ENCODE results near the gene LRMDA. TPM values are rescaled to one million over a fixed set of nuclear protein-coding genes. Genes with fewer than 3 reads are reported as not detected.

The LRMDA gene
- total and polyA plus RNA-seq, 2 donors (not counting 1 experiment from before 2014, with no cell fraction given) = 0.12 TPM; not detected in 1

- Histone ChIP-seq H3K9ac (ENCODE audit: low read length) (no peak overlapping the region), H3K9me3 (ENCODE audit: control extremely low read depth in 1 of 3, control insufficient read depth in 2 of 3, insufficient read depth in 1 of 3, low read length in 2 of 3) (no peaks in the 10 kb centered on the region), H3K36me3 (replicated peaks in 1 of 2; ENCODE audit: control extremely low read depth in 1 of 2, control insufficient read depth in 1 of 2, extremely low read depth in 1 of 2, insufficient read depth in 2 of 2, low read length in 1 of 2) (no peaks in the 10 kb centered on the region), H3K27me3 (replicated peaks in 1 of 4; ENCODE audit: control extremely low read depth in 1 of 4, control insufficient read depth in 3 of 4, insufficient read depth in 4 of 4, low read length in 3 of 4) (no peaks in the 10 kb centered on the region), H3K79me2 (ENCODE audit: control insufficient read depth, insufficient read depth, low read length) (no peaks in the 10 kb centered on the region), H4K20me1 (ENCODE audit: control insufficient read depth, insufficient read depth, low read length, poor library complexity, severe bottlenecking) (no peaks in the 10 kb centered on the region), H2AFZ (ENCODE audit: insufficient read depth, low read depth, low read length, poor library complexity, severe bottlenecking) (no peak overlapping the region), H3K4me2 (replicated peaks; ENCODE audit: low read depth, low read length, poor library complexity, severe bottlenecking) (no peak overlapping the region), H3K4me1 (ENCODE audit: control insufficient read depth in 2 of 2, insufficient read depth in 2 of 2, low read length in 2 of 2) (no peaks in the 10 kb centered on the region), H3K27ac (ENCODE audit: low read length in 2 of 2) (no peak overlapping the region), H3K4me3 (ENCODE audit: control extremely low read depth in 1 of 5, extremely low read depth in 1 of 5, insufficient read depth in 1 of 5, low read depth in 2 of 5, low read length in 4 of 5) (no peak overlapping the region)
- TF ChIP-seq CTCF (IDR thresholded peaks at IDR 0.05) (no peak), EZH2 (IDR thresholded peaks at IDR 0.05; ENCODE audit: borderline replicate concordance, insufficient read depth, low read depth, low read length, poor library complexity, severe bottlenecking) (no peak)
- no CpG with 5 or more reads among the region's 4 CpGs for WGBS (ENCODE audit: insufficient coverage)
- Mint-ChIP-seq H3K4me1 (no peaks in the 10 kb centered on the region), H3K27ac (no peak overlapping the region), H3K4me3 (no peak overlapping the region), H3K27me3 (no peaks in the 10 kb centered on the region), H3K9me3 (ENCODE audit: insufficient read depth) (no peaks in the 10 kb centered on the region)
- DNase-seq = no peak
- ATAC-seq (ENCODE audit: low read depth) = no peak
- intact Hi-C loops (cut with micrococcal nuclease) = no loop called here
- POLR2A ChIA-PET = no interaction called here
- CTCF ChIA-PET = no interaction called here
These were observed 925.1 kb downstream of the LRMDA start for GRCh38 chr10:76356557-76356956.

DNA sequence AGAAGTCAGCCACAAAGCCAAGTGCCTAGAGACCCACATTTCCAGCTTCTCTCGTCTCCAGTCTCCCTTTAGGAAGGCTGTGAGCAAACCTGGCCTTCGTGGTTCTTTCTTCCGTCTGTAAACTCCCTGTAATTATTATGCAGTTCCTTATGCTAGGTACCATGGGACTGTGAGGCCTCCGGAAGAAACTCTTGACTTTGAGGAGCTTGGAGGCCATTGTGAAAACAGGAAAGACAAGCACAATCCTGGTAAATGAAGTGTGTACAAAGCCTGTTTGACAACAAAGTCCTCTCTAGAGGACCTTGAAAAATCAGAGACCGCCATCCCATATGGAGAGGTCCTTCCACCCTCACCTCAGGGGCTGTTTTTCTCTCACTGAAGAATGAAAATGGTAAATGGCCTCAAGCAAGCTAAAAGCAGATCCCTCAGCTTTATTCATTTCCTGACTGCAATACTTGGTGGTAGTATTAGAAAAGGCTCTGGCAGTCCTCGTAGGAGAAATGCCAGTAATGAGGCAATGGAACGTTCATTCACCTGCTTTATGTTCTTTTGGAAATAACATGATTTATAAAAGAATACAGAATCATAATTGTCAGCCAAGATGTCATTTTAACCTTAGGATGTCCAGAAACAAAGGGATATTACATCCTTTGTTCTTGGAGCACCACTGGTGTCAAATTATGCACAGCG, 926.4 kb downstream of the LRMDA start:
- no peaks in the 10 kb centered on the region for H3K36me3 ChIP-seq (replicated peaks in 1 of 2; ENCODE audit: control extremely low read depth in 1 of 2, control insufficient read depth in 1 of 2, extremely low read depth in 1 of 2, insufficient read depth in 2 of 2, low read length in 1 of 2)
- H3K9me3 ChIP-seq (ENCODE audit: control extremely low read depth in 1 of 3, control insufficient read depth in 2 of 3, insufficient read depth in 1 of 3, low read length in 2 of 3) = no peaks in the 10 kb centered on the region
- Mint-ChIP-seq H3K4me1 (no peaks in the 10 kb centered on the region), H3K9me3 (ENCODE audit: insufficient read depth) (no peaks in the 10 kb centered on the region), H3K4me3 (no peak overlapping the region), H3K27me3 (no peaks in the 10 kb centered on the region), H3K27ac (no peak overlapping the region)
- ChIA-PET CTCF (no interaction called here), POLR2A (no interaction called here)
- WGBS (ENCODE audit: insufficient coverage) = 90% methylated on average over 2 of the region's 8 CpGs
- H3K4me3 ChIP-seq (ENCODE audit: control extremely low read depth in 1 of 5, extremely low read depth in 1 of 5, insufficient read depth in 1 of 5, low read depth in 2 of 5, low read length in 4 of 5) = no peak overlapping the region
- no peak for ATAC-seq (ENCODE audit: low read depth)
- H3K27me3 ChIP-seq (replicated peaks in 1 of 4; ENCODE audit: control extremely low read depth in 1 of 4, control insufficient read depth in 3 of 4, insufficient read depth in 4 of 4, low read length in 3 of 4) = no peaks in the 10 kb centered on the region
- TF ChIP-seq CTCF (IDR thresholded peaks at IDR 0.05) (no peak), EZH2 (IDR thresholded peaks at IDR 0.05; ENCODE audit: borderline replicate concordance, insufficient read depth, low read depth, low read length, poor library complexity, severe bottlenecking) (no peak)
- H2AFZ ChIP-seq (ENCODE audit: insufficient read depth, low read depth, low read length, poor library complexity, severe bottlenecking) = no peak overlapping the region
- no peak overlapping the region for H3K27ac ChIP-seq (ENCODE audit: low read length in 2 of 2)
- intact Hi-C loops (cut with micrococcal nuclease) = no loop called here
- no peak overlapping the region for H3K4me2 ChIP-seq (replicated peaks; ENCODE audit: low read depth, low read length, poor library complexity, severe bottlenecking)
- no peaks in the 10 kb centered on the region for H4K20me1 ChIP-seq (ENCODE audit: control insufficient read depth, insufficient read depth, low read length, poor library complexity, severe bottlenecking)
- H3K9ac ChIP-seq (ENCODE audit: low read length) = no peak overlapping the region
- no peaks in the 10 kb centered on the region for H3K4me1 ChIP-seq (ENCODE audit: control insufficient read depth in 2 of 2, insufficient read depth in 2 of 2, low read length in 2 of 2)
- no peaks in the 10 kb centered on the region for H3K79me2 ChIP-seq (ENCODE audit: control insufficient read depth, insufficient read depth, low read length)
- DNase-seq = no peak
